Esophagus muscularis mucosa (tissue), 4 donors: ENCODE data around the gene STYXL2.

ENCODE experiments used
- EP300 ChIP-seq: sonication (generic); formaldehyde crosslinking; IDR thresholded peaks from one replicate; pipeline ENCODE4 v1.6.1; 2017; ENCODE audit warnings: antibody characterized with exemption
- POLR2A ChIP-seq: fragments of 450-650 bp; IDR thresholded peaks from one replicate; pipeline ENCODE4 v1.6.1; 2017; ENCODE audit warnings: antibody characterized with exemption, moderate library complexity, mild to moderate bottlenecking, low read depth
- TF ChIP-seq, protein P1 (sequence below), 3 experiments: fragments of 200-600 bp in 2 of 3; fragments of 450-650 bp in 1 of 3; sonication (generic) in 2 of 3; IDR thresholded peaks; one replicate each; pipeline ENCODE4 v1.5.1; 2017 to 2019; ENCODE audit warnings: antibody characterized with exemption in 3 of 3, mild to moderate bottlenecking in 2 of 3, moderate library complexity in 1 of 3

DNA sequence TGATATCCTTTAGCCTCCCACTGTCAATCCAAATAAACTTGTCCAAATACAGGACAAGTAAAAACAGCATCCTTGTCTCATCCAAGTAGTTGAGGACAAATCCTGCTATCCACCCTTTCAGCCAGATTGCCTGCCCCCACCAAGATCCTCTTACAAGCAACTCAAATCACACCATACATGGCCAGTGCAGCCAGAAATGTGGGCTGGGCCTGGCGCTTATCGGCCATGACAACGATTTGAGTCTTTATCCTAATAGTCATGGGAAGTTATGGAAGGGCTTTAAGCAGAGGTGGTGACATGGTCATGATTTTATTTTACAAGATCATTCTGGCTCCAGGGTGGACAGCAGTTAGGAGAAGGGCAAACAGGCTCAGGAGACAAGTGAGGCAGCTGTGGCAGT, 10.0 kb upstream of the STYXL2 start:
- TF ChIP-seq POLR2A = no peak
- TF ChIP-seq EP300 = no peak
- TF ChIP-seq, protein P1, sequence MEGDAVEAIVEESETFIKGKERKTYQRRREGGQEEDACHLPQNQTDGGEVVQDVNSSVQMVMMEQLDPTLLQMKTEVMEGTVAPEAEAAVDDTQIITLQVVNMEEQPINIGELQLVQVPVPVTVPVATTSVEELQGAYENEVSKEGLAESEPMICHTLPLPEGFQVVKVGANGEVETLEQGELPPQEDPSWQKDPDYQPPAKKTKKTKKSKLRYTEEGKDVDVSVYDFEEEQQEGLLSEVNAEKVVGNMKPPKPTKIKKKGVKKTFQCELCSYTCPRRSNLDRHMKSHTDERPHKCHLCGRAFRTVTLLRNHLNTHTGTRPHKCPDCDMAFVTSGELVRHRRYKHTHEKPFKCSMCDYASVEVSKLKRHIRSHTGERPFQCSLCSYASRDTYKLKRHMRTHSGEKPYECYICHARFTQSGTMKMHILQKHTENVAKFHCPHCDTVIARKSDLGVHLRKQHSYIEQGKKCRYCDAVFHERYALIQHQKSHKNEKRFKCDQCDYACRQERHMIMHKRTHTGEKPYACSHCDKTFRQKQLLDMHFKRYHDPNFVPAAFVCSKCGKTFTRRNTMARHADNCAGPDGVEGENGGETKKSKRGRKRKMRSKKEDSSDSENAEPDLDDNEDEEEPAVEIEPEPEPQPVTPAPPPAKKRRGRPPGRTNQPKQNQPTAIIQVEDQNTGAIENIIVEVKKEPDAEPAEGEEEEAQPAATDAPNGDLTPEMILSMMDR (IDR thresholded peaks at IDR 0.05) = no peak
